ENCODE measurements around the gene PKP3. TPM values are rescaled to one million over a fixed set of nuclear protein-coding genes. Genes with fewer than 3 reads are reported as not detected.

PKP3 gene
- total and polyA plus RNA-seq, 2 donors (not counting 1 experiment from before 2014, with no cell fraction given), result 0.78 TPM; not detected in 1

DNA sequence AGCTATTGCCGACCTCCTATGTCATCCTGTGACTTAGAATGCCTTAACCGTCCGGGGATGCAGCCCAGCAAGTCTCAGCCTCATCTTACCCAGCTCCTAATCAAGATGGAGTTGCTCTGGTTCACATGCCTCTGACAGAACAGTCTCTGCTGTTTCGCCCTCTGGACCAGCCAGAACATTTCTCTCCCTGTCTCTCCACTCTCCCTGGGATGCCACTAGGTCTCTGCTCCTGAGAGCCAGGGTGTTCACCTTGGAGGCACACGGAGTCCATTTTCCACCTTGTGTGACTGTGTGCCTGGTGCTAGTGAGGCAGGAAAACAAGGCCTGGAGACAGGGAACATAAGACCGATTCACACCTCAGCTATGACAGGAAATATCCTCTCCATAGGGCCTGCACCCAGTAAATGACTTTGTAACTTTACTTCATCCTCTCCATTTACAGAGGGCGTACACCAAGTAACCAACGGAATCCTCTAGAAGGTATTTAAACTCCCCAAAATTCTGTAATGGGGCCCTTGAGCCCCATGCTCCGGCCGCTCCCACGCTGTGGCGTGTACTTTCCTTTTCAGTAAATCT, 41.5 kb upstream of the PKP3 start:
- DNase-seq, result peak; percentile 7
- 90% methylated on average over 7 of the region's 12 CpGs for WGBS (ENCODE audit: insufficient coverage)
- H3K4me1 Mint-ChIP-seq, result peaks cover 28% of the 10 kb centered on the region

More for the DNA sequence above, 41.5 kb upstream of the PKP3 start:
- Histone ChIP-seq H3K27ac (ENCODE audit: low read length in 2 of 2) (peak overlapping the region in 1 of 2 donors; percentile 40), H2AFZ (ENCODE audit: insufficient read depth, low read depth, low read length, poor library complexity, severe bottlenecking) (no peak overlapping the region), H3K4me1 (ENCODE audit: control insufficient read depth in 2 of 2, insufficient read depth in 2 of 2, low read length in 2 of 2) (peaks cover 16 to 31% of the 10 kb centered on the region in 2 donors), H3K9ac (ENCODE audit: low read length) (no peak overlapping the region), H3K79me2 (ENCODE audit: control insufficient read depth, insufficient read depth, low read length) (no peaks in the 10 kb centered on the region), H3K36me3 (replicated peaks in 1 of 2; ENCODE audit: control extremely low read depth in 1 of 2, control insufficient read depth in 1 of 2, extremely low read depth in 1 of 2, insufficient read depth in 2 of 2, low read length in 1 of 2) (no peaks in the 10 kb centered on the region), H3K27me3 (replicated peaks in 1 of 4; ENCODE audit: control extremely low read depth in 1 of 4, control insufficient read depth in 3 of 4, insufficient read depth in 4 of 4, low read length in 3 of 4) (no peaks in the 10 kb centered on the region), H3K4me2 (replicated peaks; ENCODE audit: low read depth, low read length, poor library complexity, severe bottlenecking) (no peak overlapping the region), H3K4me3 (ENCODE audit: control extremely low read depth in 1 of 5, extremely low read depth in 1 of 5, insufficient read depth in 1 of 5, low read depth in 2 of 5, low read length in 4 of 5) (no peak overlapping the region), H4K20me1 (ENCODE audit: control insufficient read depth, insufficient read depth, low read length, poor library complexity, severe bottlenecking) (no peaks in the 10 kb centered on the region), H3K9me3 (ENCODE audit: control extremely low read depth in 1 of 3, control insufficient read depth in 2 of 3, insufficient read depth in 1 of 3, low read length in 2 of 3) (no peaks in the 10 kb centered on the region)
- intact Hi-C loops (cut with micrococcal nuclease), result no loop called here
- TF ChIP-seq, protein P1, sequence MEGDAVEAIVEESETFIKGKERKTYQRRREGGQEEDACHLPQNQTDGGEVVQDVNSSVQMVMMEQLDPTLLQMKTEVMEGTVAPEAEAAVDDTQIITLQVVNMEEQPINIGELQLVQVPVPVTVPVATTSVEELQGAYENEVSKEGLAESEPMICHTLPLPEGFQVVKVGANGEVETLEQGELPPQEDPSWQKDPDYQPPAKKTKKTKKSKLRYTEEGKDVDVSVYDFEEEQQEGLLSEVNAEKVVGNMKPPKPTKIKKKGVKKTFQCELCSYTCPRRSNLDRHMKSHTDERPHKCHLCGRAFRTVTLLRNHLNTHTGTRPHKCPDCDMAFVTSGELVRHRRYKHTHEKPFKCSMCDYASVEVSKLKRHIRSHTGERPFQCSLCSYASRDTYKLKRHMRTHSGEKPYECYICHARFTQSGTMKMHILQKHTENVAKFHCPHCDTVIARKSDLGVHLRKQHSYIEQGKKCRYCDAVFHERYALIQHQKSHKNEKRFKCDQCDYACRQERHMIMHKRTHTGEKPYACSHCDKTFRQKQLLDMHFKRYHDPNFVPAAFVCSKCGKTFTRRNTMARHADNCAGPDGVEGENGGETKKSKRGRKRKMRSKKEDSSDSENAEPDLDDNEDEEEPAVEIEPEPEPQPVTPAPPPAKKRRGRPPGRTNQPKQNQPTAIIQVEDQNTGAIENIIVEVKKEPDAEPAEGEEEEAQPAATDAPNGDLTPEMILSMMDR (IDR thresholded peaks at IDR 0.05), result no peak
- TF ChIP-seq EZH2 (IDR thresholded peaks at IDR 0.05; ENCODE audit: borderline replicate concordance, insufficient read depth, low read depth, low read length, poor library complexity, severe bottlenecking), result no peak
- H3K4me3 Mint-ChIP-seq, result no peak overlapping the region
- ATAC-seq (ENCODE audit: low read depth), result no peak
- no peaks in the 10 kb centered on the region for H3K27me3 Mint-ChIP-seq
- POLR2A ChIA-PET, result no interaction called here
- peak overlapping the region; percentile 33 for H3K27ac Mint-ChIP-seq
- CTCF ChIA-PET, result interaction anchor here (2.2 to 5.3 kb wide), 2 partner anchors 46 to 102 kb away, joined by 7 to 82 read pairs; no protein-coding TSS in a partner anchor
- no peaks in the 10 kb centered on the region for H3K9me3 Mint-ChIP-seq (ENCODE audit: insufficient read depth)
